ENCODE results near the gene CDH26.

GRCh38 chr20:59938221-59938620 is 20.0 kb upstream of the CDH26 start:
- TF ChIP-seq POLR2A (IDR thresholded peaks at IDR 0.05) (no peak), CTCF (IDR thresholded peaks at IDR 0.05) (no peak)

All from ovary (tissue), 3 donors.